GM21737 (cell line): ENCODE measurements around the gene FAM234B.

Source experiments
- ATAC-seq: cut with Tn5 transposase; IDR thresholded peaks from one replicate; pipeline ENCODE4 v1.9.1; 2021; ENCODE audit warnings: mild to moderate bottlenecking, moderate library complexity; ENCODE audit not compliant: unreplicated experiment

The FAM234B gene, protein sequence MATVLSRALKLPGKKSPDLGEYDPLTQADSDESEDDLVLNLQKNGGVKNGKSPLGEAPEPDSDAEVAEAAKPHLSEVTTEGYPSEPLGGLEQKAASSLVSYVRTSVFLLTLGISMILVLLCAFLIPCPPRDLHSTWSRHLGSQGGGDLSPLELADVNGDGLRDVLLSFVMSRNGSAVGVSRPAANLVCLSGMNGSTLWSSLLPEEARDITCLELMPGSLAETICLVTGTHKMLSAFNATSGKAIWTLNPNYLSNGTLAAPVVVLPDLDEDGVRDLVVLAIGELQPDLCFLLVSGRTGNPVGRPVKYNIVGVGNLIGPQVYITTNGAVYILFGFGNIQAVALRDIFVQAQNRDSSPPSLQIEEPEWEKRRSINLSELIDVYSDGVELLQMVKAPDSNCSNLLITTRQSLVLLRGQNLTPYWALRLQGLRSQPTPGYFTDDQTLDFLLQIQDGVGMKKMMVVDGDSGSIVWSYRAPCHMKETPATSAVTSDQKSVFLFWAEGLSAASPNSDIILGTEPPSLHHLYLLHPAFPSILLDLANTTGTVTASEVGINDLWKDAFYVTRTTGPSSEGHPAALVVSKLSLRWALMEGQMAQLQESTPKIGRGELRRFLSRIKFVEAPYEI

DNA sequence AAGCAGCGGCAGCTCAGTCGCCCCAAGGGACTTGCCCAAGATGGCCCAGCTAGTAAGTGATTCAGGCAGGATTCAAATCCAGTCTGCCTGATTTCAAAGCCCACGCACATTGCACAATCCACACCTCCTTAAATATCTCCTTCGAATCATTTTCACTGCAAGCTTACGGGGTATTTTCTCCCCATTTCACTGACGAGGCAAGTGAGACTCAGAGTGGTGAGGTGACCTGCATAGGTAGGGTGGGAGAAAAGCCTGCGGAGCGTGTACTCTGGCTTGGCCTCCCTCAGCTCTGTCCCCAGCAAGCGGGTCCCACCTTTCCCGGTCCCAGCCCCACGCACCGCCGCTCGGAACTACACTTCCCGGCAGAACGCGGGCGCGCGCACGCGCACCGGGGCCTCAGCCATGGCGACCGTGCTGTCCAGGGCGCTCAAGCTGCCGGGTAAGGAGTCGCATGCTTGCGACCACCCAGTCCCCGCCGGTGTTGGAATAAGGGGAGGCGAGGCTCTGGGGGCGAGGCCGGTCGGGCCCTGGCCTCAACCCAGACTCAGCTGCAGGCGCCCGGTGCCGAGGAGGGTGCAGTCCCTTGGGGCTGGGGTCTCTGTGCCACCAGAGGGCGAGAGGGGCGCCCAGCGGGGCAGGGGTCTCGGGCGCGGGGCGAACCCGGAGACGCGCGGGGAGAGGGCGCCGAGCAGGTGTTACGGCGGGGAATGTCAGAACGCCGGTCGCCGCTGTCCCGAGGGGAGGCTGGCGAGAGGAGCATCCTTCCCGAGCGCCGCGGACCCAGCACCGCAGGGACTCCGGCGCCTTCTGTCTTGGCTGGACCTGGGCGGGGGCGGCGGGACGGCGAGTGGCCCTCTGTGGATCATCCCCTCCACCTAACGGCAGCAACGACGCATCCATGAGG lies at the start of gene FAM234B:
Gene FAM234B (plus strand): TSS at position 380 of the 904 bp plus-strand sequence. CDS start 23 bp downstream, at position 403.
- ATAC-seq, result peak; percentile 85

DNA sequence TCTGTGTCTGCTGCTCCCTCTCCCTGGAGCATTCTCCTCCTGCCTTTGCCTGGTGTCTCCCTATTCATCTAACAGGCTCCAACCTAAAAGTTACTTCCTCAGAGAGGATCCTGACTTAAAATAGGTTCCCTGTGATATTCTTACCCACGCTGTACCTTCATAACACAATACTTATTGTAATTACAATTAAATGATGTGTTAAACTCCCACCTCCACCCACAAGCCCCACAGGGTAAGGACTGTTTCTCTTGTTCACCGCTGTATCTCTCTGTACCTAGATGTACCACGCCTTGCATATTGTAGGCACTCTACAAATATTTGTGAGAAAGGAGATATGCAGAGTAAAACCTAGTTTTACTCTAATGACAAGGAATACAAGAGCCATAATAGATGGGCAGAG lies 49.1 kb upstream of the FAM234B start:
- ATAC-seq, result no peak

DNA sequence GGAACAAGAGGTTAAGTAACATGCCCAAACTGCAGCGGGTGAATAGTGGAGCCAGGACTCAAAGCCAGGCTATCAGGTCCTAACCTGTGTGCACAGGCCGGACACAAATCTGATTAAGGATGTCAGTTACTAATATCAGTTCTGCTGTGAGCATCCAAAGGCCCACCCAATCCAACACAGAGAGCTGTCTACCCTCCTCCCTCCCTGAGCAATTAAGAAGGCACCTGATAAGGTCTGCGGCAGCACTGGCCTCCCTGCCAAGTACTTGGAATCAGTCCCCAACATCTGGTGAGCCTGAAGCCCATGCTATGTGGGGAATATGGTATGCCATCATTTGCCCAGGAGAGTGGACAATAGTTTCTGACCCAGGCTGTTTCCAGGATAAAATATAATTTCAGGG lies 48.0 kb upstream of the FAM234B start:
- no peak for ATAC-seq

DNA sequence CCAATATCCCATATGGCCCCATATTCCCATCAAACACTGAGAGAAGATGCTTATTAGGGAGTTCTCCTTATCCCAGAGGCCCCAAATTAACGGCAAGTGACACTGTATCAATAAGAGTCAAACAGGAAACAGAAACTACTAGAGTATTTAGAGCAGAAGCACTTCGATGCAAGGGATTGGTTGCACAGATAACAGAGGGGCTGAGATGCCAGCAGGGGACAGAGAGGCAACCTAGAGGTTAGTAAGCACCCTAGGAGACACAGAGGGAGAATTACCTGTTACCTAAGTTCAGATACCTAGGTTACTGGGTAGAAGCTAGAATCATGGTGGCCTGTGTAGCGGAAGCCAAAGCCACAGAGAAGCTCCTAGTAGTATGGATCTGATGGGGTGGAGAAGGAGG lies 47.0 kb upstream of the FAM234B start:
- ATAC-seq, result no peak

DNA sequence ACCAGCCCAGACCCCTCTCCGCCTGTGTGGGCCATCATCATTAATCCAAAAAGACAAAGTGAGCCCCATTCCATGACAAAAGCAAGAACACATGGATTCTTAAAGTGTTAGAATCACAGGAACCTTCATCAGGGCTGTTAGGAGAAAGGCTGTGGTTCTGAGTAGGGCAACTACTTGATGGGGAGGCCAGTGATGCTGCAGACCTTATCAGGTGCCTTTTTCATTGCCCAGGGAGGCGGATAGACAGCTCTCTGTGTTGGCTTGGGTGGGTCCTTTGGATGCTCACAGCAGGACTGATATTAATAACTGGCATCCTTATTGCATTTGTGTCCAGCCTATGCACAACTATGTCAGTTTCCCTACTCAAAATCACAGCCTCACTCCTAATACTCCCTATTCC lies 46.4 kb upstream of the FAM234B start:
- ATAC-seq, result no peak

DNA sequence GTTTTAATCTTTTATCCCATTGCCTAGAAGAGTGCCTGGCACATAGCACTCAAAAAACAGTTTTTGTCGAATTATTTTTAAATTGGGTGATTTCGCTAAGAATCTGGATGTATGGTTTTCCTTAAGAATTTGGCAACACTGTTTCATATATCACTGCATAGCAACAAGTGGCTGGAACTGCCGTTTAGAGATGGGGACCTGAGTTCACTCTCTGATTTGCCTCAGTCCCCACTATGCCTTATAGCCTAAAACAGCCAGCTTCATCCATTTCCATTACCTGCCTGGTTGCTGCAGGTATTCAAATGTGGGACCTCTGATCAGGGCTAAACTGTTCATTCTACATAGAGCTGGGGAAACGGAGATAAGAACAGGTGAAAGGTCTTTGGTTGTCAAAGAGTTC lies 45.9 kb upstream of the FAM234B start:
- no peak for ATAC-seq

DNA sequence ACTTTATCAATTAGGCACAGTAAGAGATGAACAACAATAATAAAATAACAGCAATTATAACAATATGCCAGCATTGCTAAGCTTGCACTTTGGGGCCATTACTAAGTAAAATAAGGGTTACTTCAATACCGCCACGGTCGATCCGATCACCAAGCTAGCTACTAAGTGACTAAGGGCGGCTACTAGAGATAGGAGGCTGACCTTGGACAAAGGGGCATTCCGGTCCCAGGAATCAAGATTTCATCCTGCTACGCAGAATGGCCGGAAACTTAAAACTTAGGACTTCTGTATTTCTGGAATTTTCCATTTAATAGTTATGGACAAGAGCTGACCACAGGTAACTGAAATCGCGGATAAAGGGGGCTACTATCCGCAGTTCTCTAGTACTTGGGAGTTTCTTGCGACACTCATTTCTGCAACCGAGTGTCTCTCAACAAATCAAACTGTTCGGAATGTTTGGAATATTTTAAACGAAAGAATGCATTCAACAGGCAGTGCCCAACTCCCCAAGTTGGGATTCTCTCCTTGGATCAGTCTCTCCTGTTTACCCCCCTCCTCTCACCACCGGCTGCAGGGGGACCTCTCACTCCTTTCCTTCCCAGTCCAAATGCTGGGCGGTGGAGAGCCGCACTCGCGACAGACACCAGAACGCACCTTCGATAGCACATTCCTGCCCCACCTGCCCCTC lies 44.8 kb upstream of the FAM234B start:
- no peak for ATAC-seq

DNA sequence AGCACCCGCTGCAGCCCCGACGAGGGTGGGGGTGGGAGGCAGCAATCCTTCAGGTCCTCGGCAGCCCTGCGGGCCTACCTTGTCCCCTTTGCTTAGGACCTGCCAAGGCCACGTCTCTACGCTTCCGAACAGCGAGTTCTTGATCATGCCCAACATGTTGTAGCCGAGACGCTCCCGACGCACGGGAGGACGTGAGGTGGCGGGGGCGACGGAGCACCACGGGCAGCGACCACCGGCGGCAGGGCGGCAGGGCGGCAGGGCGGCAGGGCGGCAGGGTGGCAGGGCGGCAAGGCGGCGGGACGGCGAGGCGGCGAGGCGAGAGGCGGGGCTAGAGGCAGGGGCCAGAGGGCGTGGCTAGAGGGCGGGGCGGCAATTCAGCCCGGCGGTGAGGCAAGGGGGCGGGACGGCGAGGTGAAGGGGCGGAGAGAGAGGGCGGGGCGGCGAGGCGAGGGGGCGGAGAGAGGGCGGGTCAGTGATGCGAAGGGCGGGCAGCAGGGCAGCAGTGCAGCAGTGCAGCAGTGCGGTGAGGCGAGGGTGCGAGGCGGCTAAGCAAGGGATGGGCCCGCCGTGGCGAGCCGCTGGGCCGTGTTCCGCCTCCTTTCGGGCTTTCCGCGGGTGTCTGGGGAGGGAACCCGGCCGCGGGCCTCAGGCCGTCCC lies 44.1 kb upstream of the FAM234B start, which contains the start of gene HEBP1:
Gene HEBP1 (minus strand): TSS at position 307 of the 657 bp plus-strand sequence. CDS start 151 bp downstream, at position 156.
- ATAC-seq, result peak; percentile 87

DNA sequence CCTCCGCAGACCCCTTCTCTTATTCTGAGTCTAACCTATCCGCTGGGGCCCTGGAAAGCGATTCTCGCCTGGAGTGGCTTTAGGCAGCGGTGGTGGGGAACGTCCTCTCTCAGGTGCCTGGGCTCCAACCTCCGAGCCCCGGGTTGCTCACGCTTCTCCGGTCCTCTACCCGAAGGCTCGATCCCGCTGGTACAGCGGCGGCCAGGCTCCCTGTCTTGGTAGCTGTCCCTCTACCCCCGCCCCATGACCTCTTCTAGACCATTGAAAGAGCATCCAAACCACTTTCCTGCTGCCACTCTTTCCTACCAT lies 43.6 kb upstream of the FAM234B start:
- ATAC-seq, result peak; percentile 18

DNA sequence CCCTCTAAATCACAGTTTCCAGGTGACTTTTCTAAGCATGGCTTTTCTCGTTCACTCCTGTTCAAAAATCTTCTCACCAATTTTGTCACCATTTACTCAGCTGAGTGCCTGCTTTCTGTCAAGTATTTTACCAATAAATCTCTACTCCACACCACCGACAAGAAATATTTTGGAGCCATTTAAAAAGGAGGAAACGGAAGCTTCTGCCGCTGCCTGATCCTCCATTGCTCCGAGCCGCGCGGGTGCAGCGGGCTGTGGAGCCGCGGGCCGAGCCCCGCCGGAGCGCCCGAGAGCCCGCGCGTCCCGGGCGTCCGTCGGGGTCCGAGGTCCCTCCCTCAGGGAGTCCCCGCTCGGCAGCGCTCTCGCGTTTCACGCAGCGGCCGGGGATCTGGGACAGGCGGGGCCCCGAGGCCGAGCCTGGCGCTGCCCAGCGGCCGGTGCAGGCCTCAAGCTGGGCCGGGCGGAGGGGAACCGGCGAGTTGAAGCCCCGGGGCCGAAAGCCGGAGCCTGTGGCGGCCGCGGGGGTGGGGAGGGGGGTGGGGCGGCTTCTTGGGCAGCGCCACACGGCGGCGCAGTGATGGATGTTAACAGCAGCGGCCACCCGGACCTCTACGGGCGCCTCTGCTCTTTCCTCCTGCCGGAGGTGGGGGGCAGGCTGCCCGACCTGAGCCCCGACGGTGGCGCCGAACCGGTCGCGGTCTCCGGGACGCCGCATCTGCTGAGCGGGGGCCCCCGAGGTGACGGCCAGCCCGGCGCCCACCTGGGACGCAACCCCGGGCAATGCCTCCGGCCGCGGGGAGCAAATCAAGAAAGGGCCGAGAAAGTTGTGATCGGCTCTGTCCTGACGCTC lies 43.0 kb upstream of the FAM234B start:
- no peak for ATAC-seq

DNA sequence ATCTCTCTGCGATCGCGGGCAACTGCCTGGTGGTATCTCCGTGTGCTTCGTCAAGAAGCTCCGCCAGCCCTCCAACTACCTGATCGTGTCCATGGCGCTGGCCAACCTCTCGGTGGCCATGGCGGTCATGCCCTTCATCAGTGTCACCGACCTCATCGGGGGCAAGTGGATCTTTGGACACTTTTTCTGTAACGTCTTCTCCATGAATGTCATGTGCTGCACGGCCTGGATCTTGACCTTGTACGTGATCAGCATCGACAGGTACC lies 42.5 kb upstream of the FAM234B start:
- no peak for ATAC-seq

DNA sequence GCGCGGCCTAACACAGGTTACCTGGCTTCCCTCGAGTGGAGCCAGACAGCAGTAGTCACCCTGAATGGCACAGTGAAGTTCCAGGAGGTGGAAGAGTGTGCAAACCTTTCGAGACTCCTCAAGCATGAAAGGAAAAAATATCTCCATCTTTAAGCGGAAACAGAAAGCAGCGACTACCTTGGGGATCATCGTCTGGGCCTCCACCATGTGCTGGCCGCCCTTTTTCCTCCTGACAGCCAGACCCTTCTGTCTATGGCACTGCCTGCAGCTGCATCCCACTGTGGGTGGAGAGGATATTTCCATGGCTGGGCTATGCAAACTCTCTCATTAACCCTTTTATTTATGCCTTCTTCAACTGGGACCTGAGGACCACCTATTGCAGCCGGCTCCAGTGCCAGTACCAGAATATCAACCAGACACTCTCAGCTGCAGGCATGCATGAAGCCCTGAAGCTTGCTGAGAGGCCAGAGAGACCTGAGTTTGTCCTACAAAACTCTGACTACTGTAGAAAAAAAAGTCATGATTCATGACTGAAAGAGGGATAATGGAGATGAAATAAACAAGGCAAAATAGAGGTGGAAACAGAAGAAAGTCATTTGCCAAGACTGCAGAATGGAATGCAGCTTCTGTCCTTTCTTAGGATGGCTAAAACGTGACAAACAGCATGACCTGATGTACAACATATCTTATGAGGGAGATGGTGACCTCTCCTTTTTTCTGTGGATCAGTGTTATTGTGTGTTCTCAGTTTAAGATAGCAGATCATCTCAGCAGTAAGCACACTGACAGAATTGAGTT lies 41.7 kb upstream of the FAM234B start:
- ATAC-seq, result no peak

DNA sequence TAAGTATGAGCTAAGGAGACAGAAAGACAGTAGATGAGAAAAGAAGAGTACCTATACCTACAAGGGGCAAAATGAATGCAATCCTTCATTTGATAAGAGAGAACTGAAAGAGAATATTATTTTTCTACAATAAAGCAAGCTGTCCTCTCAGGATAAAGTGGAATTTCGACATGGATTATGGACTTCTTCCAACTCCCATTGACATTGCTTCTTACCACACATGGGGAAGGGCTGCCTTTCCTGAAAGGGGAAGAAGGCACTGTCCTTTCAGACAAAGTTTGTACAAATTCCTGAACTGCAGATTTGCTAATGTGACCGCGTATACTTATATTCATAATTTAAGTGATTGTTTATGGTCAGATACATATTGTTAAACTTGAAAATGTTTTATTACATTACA lies 39.8 kb upstream of the FAM234B start:
- ATAC-seq, result no peak

DNA sequence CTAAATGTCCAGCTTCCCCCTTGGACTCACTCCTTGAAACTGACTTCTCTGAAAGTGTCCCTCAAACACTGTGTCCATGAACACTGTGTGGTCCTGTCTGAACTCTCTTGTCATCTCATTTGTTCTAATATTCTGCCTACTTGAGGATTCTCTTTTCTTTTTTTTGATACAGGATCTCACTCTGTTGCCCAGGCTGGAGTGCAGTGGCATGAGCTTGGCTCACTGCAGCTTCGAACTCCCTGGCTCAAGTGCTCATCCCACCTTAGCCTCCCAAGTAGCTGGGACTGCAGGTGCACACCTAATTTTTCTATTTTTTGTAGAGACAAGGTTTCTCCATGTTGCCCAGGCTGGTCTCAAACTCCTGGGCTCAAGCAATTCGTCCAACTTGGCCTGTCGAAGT lies 39.2 kb upstream of the FAM234B start:
- no peak for ATAC-seq

DNA sequence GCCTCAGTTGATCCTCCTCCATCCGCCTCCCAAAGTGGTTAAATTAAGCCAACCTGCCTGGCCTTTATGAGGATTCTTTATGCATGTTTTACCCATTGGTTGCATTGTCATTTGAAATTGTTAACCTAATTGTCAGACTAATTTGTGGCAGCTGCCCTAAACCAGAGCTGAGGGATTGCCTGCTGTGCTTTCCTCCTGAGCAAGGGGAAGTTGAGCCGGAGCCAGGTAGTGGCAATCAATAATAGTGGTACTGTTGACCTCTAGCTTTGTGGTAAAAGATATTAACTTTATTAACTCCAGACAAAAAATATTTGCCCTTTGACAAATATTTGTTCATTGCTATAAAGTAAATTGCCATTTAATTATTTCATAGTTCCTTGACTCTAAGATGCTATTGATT lies 38.5 kb upstream of the FAM234B start:
- ATAC-seq, result no peak

DNA sequence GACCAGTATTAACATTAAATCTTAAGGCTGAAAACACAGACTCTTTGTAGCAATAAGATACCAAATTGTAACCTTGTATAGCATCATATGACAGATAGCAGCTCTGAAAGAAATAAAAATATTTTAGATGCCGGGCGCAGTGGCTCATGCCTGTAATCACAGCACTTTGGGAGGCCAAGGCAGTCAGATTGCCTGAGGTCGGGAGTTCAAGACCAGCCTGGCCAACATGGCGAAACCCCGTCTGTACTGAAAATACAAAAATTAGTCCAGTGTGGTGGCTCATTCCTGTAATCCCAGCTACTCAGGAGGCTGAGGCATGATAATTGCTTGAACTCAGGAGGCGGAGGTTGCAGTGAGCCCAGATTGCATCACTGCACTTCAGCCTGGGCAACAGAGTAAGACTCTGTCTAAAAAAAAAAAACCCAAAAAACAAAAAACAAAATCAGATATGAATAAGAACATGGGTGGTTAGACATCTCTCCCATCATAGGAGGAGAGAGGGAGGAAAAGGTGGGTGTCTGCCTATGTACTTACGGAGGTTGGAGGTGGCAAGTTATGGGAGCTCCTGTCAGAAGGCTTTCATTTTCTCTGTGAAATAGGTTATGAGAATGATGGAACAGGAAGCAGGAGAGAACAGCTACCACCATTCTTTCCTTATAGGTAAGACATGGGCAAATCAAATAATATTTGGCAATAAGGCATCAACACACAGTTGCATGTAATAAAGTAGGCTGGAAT lies 36.5 kb upstream of the FAM234B start:
- no peak for ATAC-seq

DNA sequence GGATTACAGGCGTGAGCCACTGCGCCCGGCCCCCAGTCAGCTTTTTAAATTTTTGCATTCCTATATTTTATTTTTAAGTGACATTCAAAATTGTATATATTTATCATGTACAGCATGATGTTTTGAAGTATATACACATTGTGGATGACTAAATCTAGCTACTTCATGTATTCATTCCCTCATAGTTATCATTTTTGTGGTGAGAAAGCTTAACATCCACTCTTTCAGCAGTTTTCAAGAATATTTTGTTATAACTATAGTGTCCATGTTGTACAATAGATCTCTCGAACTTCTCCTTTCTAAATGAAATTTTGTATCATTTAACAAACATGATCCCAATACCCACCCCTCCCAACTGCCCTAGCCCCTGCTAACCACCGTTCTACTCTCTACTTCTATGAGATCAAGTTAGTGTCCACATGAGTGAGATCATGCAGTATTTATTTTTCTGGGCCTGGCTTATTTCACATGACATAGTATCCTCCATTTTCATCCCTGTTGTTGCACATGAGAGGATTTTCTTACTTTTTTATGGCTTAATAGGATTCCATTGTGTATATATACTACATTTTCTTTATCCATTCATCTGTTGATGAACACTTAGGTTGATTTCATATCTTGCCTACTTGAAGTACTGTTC lies 35.3 kb upstream of the FAM234B start:
- ATAC-seq, result no peak

DNA sequence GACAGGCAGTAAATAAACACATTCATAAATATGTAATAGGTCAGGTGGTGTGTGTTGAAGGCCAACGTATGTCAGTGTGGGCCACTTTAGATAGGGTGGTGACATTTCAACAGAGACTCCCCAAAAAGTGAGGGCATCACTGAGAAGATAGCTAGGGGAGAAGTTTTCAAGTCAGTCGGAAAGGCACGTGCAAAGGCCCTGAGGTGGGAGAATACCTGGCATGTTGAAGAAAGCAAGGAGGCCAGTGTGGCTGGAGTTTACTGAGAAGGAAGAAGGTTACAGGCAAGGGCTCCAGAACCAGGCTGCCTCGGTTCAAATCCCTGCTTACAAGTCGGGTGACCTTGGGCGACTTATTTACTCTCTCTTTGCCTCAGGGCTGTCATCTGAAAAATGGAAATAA lies 33.1 kb upstream of the FAM234B start:
- no peak for ATAC-seq
